K562 (cell line): Measurements from ENCODE around the gene VPS18. TPM values are rescaled to one million over a fixed set of nuclear protein-coding genes. Genes with fewer than 3 reads are reported as not detected.

Experiments used
- CREB3 ChIP-seq: fragments of 450-650 bp; conservative IDR thresholded peaks from 2 replicates; pipeline ENCODE4 v1.6.1; 2016; ENCODE audit warnings: missing genetic modification characterization, low read depth, mild to moderate bottlenecking, missing compliant biosample characterization, moderate library complexity
- CUX1 ChIP-seq: fragments of 200-800 bp; sonication (Bioruptor generic); IDR thresholded peaks from 2 replicates; pipeline ENCODE4 v1.6.1; 2016; ENCODE audit warnings: missing genetic modification characterization, missing compliant biosample characterization
- MBD2 ChIP-seq: sonication (generic); IDR thresholded peaks from 2 replicates; pipeline ENCODE4 v1.6.1; 2016; ENCODE audit warnings: low read depth, borderline replicate concordance
- MGA ChIP-seq: fragments of 450-650 bp; IDR thresholded peaks from 2 replicates; pipeline ENCODE4 v1.6.1; 2016; ENCODE audit warnings: mild to moderate bottlenecking, moderate library complexity
- SIN3B ChIP-seq: fragments of 450-650 bp; IDR thresholded peaks from 2 replicates; pipeline ENCODE4 v1.6.1; 2017; ENCODE audit warnings: low read depth, mild to moderate bottlenecking, moderate library complexity
- SMARCE1 ChIP-seq: fragments of 450-650 bp; IDR thresholded peaks from 2 replicates; pipeline ENCODE4 v1.7.1; 2016; ENCODE audit warnings: mild to moderate bottlenecking
- ZC3H4 ChIP-seq: sonication (generic); formaldehyde crosslinking; IDR thresholded peaks from 2 replicates; pipeline ENCODE4 v1.9.0; 2021; ENCODE audit warnings: missing genetic modification reagents, borderline replicate concordance
- ZNF57 ChIP-seq: fragments of 450-650 bp; formaldehyde crosslinking; IDR thresholded peaks from 2 replicates; pipeline ENCODE4 v1.4.0; 2020; ENCODE audit warnings: mild to moderate bottlenecking, moderate library complexity
- ZZZ3 ChIP-seq: fragments of 450-650 bp; IDR thresholded peaks from 2 replicates; pipeline ENCODE4 v1.6.1; 2016; ENCODE audit warnings: antibody characterized with exemption, mild to moderate bottlenecking, moderate library complexity
- polyA plus RNA-seq, 8 experiments: library from polyadenylated mRNA; depleted of rRNA in 4 of 8; stranded (reverse) in 5 of 8; unstranded in 3 of 8; fragments of >200 nt; fragmentation: Nextera tagmentation in 2 of 8; fragmentation: Illumina TruSeq in 1 of 8; extraction: Ambion mirVana in 2 of 8; extraction: Trizol in 1 of 8; gene quantifications; 2 replicates each; pipeline versions ENCODE4 v1.2.1 to v1.2.3, GENCODE V29; 2011 to 2014; ENCODE audit warnings: inconsistent platforms in 1 of 8, missing spikeins in 1 of 8
- total RNA-seq, 7 experiments: library from RNA; depleted of rRNA in 6 of 7; stranded (reverse); fragments of >200 nt in 6 of 7; fragmentation: Illumina TruSeq in 2 of 7; extraction: Trizol in 2 of 7; gene quantifications; 2 replicates each; pipeline versions ENCODE4 v1.2.1 to v1.2.3, GENCODE V29; 2011 to 2021; ENCODE audit warnings: low replicate concordance in 1 of 7

The VPS18 gene
- total and polyA plus RNA-seq, 9 of the 15 experiments (the other 6 are each of a cell fraction or from before 2014, with no cell fraction given): 0.73 to 19.9 (median 8.5) TPM

GRCh38 chr15:40927873-40928806, 33.9 kb downstream of the VPS18 start (continued):
- TF ChIP-seq MGA (no peak), ZNF57 (no peak), MBD2 (no peak), SIN3B (no peak), ZZZ3 (no peak), SMARCE1 (no peak), CUX1 (CRISPR knock-in tag) (no peak), ZC3H4 (CRISPR knock-in tag) (no peak), CREB3 (tag) (no peak)
